IPS DF 6.9 (cell line): ENCODE data around the gene C17orf75.
"Not testable (repeated sequence)": the region's sequence is repeated elsewhere in the genome, so short reads cannot be mapped to it uniquely, and the experiment has no call there.

Experiments used
- DNase-seq: peaks from one replicate; pipeline ENCODE4 v3.0.0-alpha.2; 2013; ENCODE audit warnings: low read depth, low spot score
- H3K27ac ChIP-seq: one replicate; pipeline ENCODE4 v1.5.1; 2013; ENCODE audit warnings: low read length, control low read depth
- H3K27me3 ChIP-seq: 2 replicates; pipeline ENCODE4 v1.6.1; 2013; ENCODE audit warnings: mild to moderate bottlenecking, low read length; ENCODE audit not compliant: control insufficient read depth, insufficient read depth
- H3K36me3 ChIP-seq: 2 replicates; pipeline ENCODE4 v1.6.1; 2013; ENCODE audit warnings: low read length; ENCODE audit not compliant: control insufficient read depth, insufficient read depth
- H3K4me1 ChIP-seq: 2 replicates; pipeline ENCODE4 v1.6.1; 2013; ENCODE audit warnings: low read length; ENCODE audit not compliant: control insufficient read depth, insufficient read depth
- H3K4me3 ChIP-seq: 2 replicates; pipeline ENCODE4 v1.5.1; 2013; ENCODE audit warnings: mild to moderate bottlenecking, low read length
- H3K9me3 ChIP-seq: 2 replicates; pipeline ENCODE4 v1.6.1; 2013; ENCODE audit warnings: low read length, inconsistent platforms; ENCODE audit not compliant: control insufficient read depth, insufficient read depth
- WGBS: extraction: QIAGEN DNeasy Blood & Tissue Kit; methylation state at CpG from one replicate; pipeline ENCODE4 v1.1.7; 2013; ENCODE audit warnings: mixed read lengths, missing lambda C conversion rate; ENCODE audit not compliant: insufficient read length, insufficient coverage; 5-methylcytosine and 5-hydroxymethylcytosine counted together

Gene C17orf75

GRCh38 chr17:32357615-32358014 lies 15.6 kb upstream of the C17orf75 start:
- no CpG with 5 or more reads among the region's 8 CpGs for WGBS
- no peak for DNase-seq

GRCh38 chr17:32356750-32357149 lies 14.8 kb upstream of the C17orf75 start:
- no peak overlapping the region for H3K27ac ChIP-seq
- H3K36me3 ChIP-seq: peaks cover 12% of the 10 kb centered on the region; the same call in 1 of the 2 replicates
- H3K27me3 ChIP-seq: no peaks in the 10 kb centered on the region
- DNase-seq: no peak
- WGBS: no CpG with 5 or more reads among the region's 5 CpGs
- no peaks in the 10 kb centered on the region for H3K4me1 ChIP-seq
- H3K4me3 ChIP-seq: no peak overlapping the region
- no peaks in the 10 kb centered on the region for H3K9me3 ChIP-seq

More at GRCh38 chr17:32357615-32358014, 15.6 kb upstream of the C17orf75 start:
- H3K4me1 ChIP-seq: no peaks in the 10 kb centered on the region
- no peak overlapping the region for H3K27ac ChIP-seq
- no peak overlapping the region for H3K4me3 ChIP-seq
- H3K9me3 ChIP-seq: no peaks in the 10 kb centered on the region
- peaks cover 15% of the 10 kb centered on the region; the same call in 1 of the 2 replicates for H3K36me3 ChIP-seq
- no peaks in the 10 kb centered on the region for H3K27me3 ChIP-seq

- H3K4me3 ChIP-seq: no peak overlapping the region
Measured at GRCh38 chr17:32356378-32356743, 14.4 kb upstream of the C17orf75 start.

GRCh38 chr17:32355649-32356377 lies 13.8 kb upstream of the C17orf75 start:
- Histone ChIP-seq H3K27ac (no peak overlapping the region), H3K36me3 (peaks cover 11% of the 10 kb centered on the region; the same call in 1 of the 2 replicates), H3K4me1 (no peaks in the 10 kb centered on the region), H3K4me3 (no peak overlapping the region), H3K9me3 (no peaks in the 10 kb centered on the region), H3K27me3 (no peaks in the 10 kb centered on the region)
- no peak for DNase-seq
- no CpG with 5 or more reads among the region's 6 CpGs for WGBS

More at GRCh38 chr17:32356378-32356743, 14.4 kb upstream of the C17orf75 start:
- H3K27ac ChIP-seq: no peak overlapping the region
- no peaks in the 10 kb centered on the region for H3K27me3 ChIP-seq
- H3K36me3 ChIP-seq: peaks cover 12% of the 10 kb centered on the region; the same call in 1 of the 2 replicates
- H3K4me1 ChIP-seq: no peaks in the 10 kb centered on the region
- no CpG with 5 or more reads among the region's 3 CpGs for WGBS
- H3K9me3 ChIP-seq: no peaks in the 10 kb centered on the region
- no peak for DNase-seq

- H3K27ac ChIP-seq: not testable (repeated sequence)
Measured at GRCh38 chr17:32352734-32353133, 10.8 kb upstream of the C17orf75 start.

GRCh38 chr17:32350666-32351418 lies 8.9 kb upstream of the C17orf75 start:
- Histone ChIP-seq H3K4me1 (no peaks in the 10 kb centered on the region), H3K36me3 (no peaks in the 10 kb centered on the region), H3K27me3 (no peaks in the 10 kb centered on the region), H3K4me3 (peak overlapping the region; percentile 57), H3K9me3 (no peaks in the 10 kb centered on the region), H3K27ac (no peak overlapping the region)
- no CpG with 5 or more reads among the region's 20 CpGs for WGBS
- no peak for DNase-seq

More at GRCh38 chr17:32352734-32353133, 10.8 kb upstream of the C17orf75 start:
- not testable (repeated sequence) for DNase-seq, H3K4me3 ChIP-seq, H3K9me3 ChIP-seq, H3K4me1 ChIP-seq, H3K36me3 ChIP-seq, H3K27me3 ChIP-seq
- no CpG with 5 or more reads among the region's 9 CpGs for WGBS

GRCh38 chr17:32349854-32350665 lies 8.1 kb upstream of the C17orf75 start, which contains the start of gene ZNF207:
TSS of gene ZNF207 (plus strand) at chr17:32350157. CDS start at chr17:32350286, 129 bp downstream.
- peak; percentile 87 for DNase-seq
- Histone ChIP-seq H3K9me3 (no peaks in the 10 kb centered on the region), H3K27me3 (no peaks in the 10 kb centered on the region), H3K27ac (no peak within 1 kb of the TSS), H3K4me1 (no peaks in the 10 kb centered on the region), H3K36me3 (no peaks in the 10 kb centered on the region), H3K4me3 (peak within 1 kb of the TSS; percentile 57)
- WGBS: no CpG with 5 or more reads among the region's 47 CpGs

- no peaks in the 10 kb centered on the region for H3K36me3 ChIP-seq
- no CpG with 5 or more reads among the region's 15 CpGs for WGBS
- no peaks in the 10 kb centered on the region for H3K9me3 ChIP-seq
- no peak for DNase-seq
- no peak overlapping the region for H3K27ac ChIP-seq
- no peaks in the 10 kb centered on the region for H3K27me3 ChIP-seq
- no peaks in the 10 kb centered on the region for H3K4me1 ChIP-seq
- peak overlapping the region; percentile 57; the same call in 1 of the 2 replicates for H3K4me3 ChIP-seq
Measured at GRCh38 chr17:32349503-32349853, 7.5 kb upstream of the C17orf75 start.

- Histone ChIP-seq H3K4me3 (no peak overlapping the region), H3K27me3 (no peaks in the 10 kb centered on the region), H3K27ac (no peak overlapping the region), H3K9me3 (no peaks in the 10 kb centered on the region), H3K36me3 (no peaks in the 10 kb centered on the region), H3K4me1 (no peaks in the 10 kb centered on the region)
- no peak for DNase-seq
- no CpG with 5 or more reads among the region's 2 CpGs for WGBS
Measured at GRCh38 chr17:32348483-32348800, 6.5 kb upstream of the C17orf75 start.

- no CpG with 5 or more reads among the region's 11 CpGs for WGBS
Measured at GRCh38 chr17:32345951-32346600, 4.1 kb upstream of the C17orf75 start.

More at GRCh38 chr17:32345951-32346600, 4.1 kb upstream of the C17orf75 start:
- no peaks in the 10 kb centered on the region for H3K9me3 ChIP-seq
- H3K27me3 ChIP-seq: no peaks in the 10 kb centered on the region
- 0 out of 2 replicates have a peak, but pooled peaks cover 1% of the 10 kb centered on the region for H3K4me1 ChIP-seq
- DNase-seq: no peak
- H3K27ac ChIP-seq: no peak overlapping the region
- no peaks in the 10 kb centered on the region for H3K36me3 ChIP-seq
- no peak overlapping the region for H3K4me3 ChIP-seq
